Measurements from ENCODE around the gene STON1. TPM values are rescaled to one million over a fixed set of nuclear protein-coding genes. Genes with fewer than 3 reads are reported as not detected.

STON1 gene
- total RNA-seq, 1 experiment from 2014 or later = 1.7 TPM

DNA sequence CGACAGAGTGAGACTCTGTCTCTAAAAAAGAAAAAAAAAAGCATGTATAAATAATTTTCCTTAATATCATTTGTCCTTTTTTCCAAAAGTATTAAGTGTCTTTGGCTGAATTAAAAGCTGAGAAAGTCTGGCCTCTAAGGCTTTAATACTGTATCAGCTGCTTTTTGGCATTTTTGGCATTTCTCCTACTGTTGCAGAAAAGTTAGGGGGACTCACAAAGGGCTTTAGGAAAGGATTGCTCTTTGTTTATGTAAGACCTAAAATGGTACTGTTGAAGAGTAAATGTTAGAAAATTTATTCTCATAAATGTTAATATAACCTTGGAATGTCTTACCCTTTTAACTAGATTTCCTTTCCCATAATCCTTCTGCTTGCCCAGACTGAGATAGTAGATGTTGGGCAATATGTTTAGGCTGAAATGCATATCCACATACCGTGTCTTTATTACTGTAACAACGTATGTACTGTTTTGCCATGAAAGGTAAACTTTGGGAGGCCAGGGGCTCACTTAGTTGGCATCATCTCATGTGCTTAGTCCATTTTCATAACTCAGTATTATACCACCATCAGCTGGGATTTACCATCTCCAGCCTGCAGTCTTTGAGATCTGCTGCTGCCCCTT is 18.0 kb upstream of the STON1 start:
- H3K4me1 ChIP-seq (replicated peaks; ENCODE audit: insufficient read depth) = peaks cover 9% of the 10 kb centered on the region; the same call in 1 of the 2 replicates
- H3K27me3 ChIP-seq (ENCODE audit: insufficient read depth, low read depth) = no peaks in the 10 kb centered on the region
- CTCF ChIA-PET = no interaction called here
- no peak overlapping the region for H3K4me2 ChIP-seq
- no TSS peak for BruUV-seq (replicated peaks)
- H3K4me3 ChIP-seq = no peak overlapping the region
- TF ChIP-seq, protein P1, sequence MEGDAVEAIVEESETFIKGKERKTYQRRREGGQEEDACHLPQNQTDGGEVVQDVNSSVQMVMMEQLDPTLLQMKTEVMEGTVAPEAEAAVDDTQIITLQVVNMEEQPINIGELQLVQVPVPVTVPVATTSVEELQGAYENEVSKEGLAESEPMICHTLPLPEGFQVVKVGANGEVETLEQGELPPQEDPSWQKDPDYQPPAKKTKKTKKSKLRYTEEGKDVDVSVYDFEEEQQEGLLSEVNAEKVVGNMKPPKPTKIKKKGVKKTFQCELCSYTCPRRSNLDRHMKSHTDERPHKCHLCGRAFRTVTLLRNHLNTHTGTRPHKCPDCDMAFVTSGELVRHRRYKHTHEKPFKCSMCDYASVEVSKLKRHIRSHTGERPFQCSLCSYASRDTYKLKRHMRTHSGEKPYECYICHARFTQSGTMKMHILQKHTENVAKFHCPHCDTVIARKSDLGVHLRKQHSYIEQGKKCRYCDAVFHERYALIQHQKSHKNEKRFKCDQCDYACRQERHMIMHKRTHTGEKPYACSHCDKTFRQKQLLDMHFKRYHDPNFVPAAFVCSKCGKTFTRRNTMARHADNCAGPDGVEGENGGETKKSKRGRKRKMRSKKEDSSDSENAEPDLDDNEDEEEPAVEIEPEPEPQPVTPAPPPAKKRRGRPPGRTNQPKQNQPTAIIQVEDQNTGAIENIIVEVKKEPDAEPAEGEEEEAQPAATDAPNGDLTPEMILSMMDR (conservative IDR thresholded peaks at IDR 0.05) = no peak
- no peak for TF ChIP-seq EZH2 (IDR thresholded peaks at IDR 0.05; ENCODE audit: low read depth)
- POLR2A ChIA-PET (ENCODE audit: unreplicated experiment) = interaction anchor here (0.6 kb wide), 2 partner anchors 12 to 138 kb away, joined by 3 to 18 read pairs; no protein-coding TSS in a partner anchor
- no peak for DNase-seq
- no peaks in the 10 kb centered on the region for H3K9me2 ChIP-seq (ENCODE audit: insufficient read depth)
- no peaks in the 10 kb centered on the region for H3K9me3 ChIP-seq (ENCODE audit: insufficient read depth, low read depth)
- H3F3A ChIP-seq (ENCODE audit: insufficient read depth, low read depth) = no peaks in the 10 kb centered on the region; the same call in 1 of the 2 replicates
- no peaks in the 10 kb centered on the region; the same call in 1 of the 2 replicates for H4K20me1 ChIP-seq (ENCODE audit: insufficient read depth)
- H3K36me3 ChIP-seq (ENCODE audit: low read depth) = peaks cover 25% of the 10 kb centered on the region
- H3K79me2 ChIP-seq (ENCODE audit: low read depth) = no peaks in the 10 kb centered on the region
- no peak overlapping the region for H2AFZ ChIP-seq
- no peak overlapping the region for H3K27ac ChIP-seq
- intact Hi-C loops (cut with micrococcal nuclease; ENCODE audit: unreplicated experiment) = no loop called here

DNA sequence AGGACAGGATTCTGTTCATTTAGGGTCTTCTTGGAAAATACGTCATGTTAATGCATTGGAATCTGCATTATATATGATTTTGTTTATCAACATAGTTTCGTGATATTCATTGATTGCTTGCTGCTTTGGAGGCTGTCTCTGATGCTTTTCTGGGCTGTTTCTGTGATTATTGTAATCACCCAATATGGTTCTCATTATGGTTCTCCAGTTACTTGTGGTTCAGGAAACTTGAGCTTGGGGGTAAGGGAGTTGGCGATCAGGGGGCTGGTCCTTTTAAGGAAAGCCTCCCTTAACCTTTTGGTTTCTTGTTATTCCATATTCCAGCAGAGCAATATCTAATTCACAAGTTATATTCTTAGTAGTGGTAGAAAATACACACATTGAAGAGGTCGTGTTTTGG is 17.4 kb upstream of the STON1 start:
- TF ChIP-seq EZH2 (IDR thresholded peaks at IDR 0.05; ENCODE audit: low read depth) = no peak
- TF ChIP-seq, protein P1 (conservative IDR thresholded peaks at IDR 0.05) = no peak
- no peak for DNase-seq
- Histone ChIP-seq H3K79me2 (ENCODE audit: low read depth) (no peaks in the 10 kb centered on the region), H3K9me2 (ENCODE audit: insufficient read depth) (no peaks in the 10 kb centered on the region), H3K4me2 (no peak overlapping the region), H3K36me3 (ENCODE audit: low read depth) (peaks cover 25% of the 10 kb centered on the region), H4K20me1 (ENCODE audit: insufficient read depth) (no peaks in the 10 kb centered on the region; the same call in 1 of the 2 replicates), H3K9me3 (ENCODE audit: insufficient read depth, low read depth) (no peaks in the 10 kb centered on the region), H3K27me3 (ENCODE audit: insufficient read depth, low read depth) (no peaks in the 10 kb centered on the region), H3K4me3 (no peak overlapping the region), H3K4me1 (replicated peaks; ENCODE audit: insufficient read depth) (peaks cover 9% of the 10 kb centered on the region; the same call in 1 of the 2 replicates), H3K27ac (no peak overlapping the region), H2AFZ (no peak overlapping the region), H3F3A (ENCODE audit: insufficient read depth, low read depth) (no peaks in the 10 kb centered on the region; the same call in 1 of the 2 replicates)
- ChIA-PET CTCF (no interaction called here), POLR2A (ENCODE audit: unreplicated experiment) (no interaction called here)
- intact Hi-C loops (cut with micrococcal nuclease; ENCODE audit: unreplicated experiment) = no loop called here
- BruUV-seq (replicated peaks) = no TSS peak

DNA sequence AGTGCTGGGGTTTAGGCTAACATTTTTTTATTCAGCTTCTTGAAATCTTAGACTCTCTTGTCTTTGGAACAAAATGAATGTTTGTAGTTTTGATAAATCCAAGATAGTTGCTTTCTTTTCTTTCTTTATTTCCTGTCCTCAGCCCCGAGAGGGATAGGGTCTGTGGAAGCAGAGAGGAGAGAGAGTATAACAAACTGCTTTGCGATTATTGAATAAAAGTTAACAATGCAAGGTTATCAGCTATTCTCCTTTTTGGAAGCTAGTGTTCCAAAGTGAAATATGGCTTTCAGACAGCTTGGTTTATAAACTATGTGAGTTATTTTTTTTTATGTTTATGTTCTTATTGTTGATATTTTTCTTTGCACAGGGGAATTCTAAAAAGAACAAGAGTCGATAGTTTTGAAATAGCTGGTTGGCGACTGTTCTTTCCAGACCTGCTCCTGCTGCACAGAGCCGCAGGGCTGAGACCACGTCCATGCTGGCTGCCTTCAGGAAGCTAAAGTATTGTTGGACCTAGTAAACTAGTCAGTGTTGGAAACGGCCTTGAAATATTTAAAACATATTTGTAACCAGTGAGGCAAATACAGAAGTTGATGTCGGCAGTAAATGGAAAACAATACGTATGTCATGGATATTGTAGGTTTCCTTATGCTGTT is 15.5 kb upstream of the STON1 start:
- H3K79me2 ChIP-seq (ENCODE audit: low read depth) = no peaks in the 10 kb centered on the region
- ChIA-PET CTCF (no interaction called here), POLR2A (ENCODE audit: unreplicated experiment) (no interaction called here)
- no peaks in the 10 kb centered on the region for H3K9me3 ChIP-seq (ENCODE audit: insufficient read depth, low read depth)
- no peak overlapping the region for H3K27ac ChIP-seq
- no peaks in the 10 kb centered on the region for H3K9me2 ChIP-seq (ENCODE audit: insufficient read depth)
- no peak overlapping the region for H2AFZ ChIP-seq
- no peaks in the 10 kb centered on the region for H3K4me1 ChIP-seq (replicated peaks; ENCODE audit: insufficient read depth)
- no peaks in the 10 kb centered on the region for H3K27me3 ChIP-seq (ENCODE audit: insufficient read depth, low read depth)
- no peak overlapping the region for H3K4me2 ChIP-seq
- no peak for DNase-seq
- intact Hi-C loops (cut with micrococcal nuclease; ENCODE audit: unreplicated experiment) = no loop called here
- H3K36me3 ChIP-seq (ENCODE audit: low read depth) = peaks cover 11% of the 10 kb centered on the region
- TF ChIP-seq, protein P1 (conservative IDR thresholded peaks at IDR 0.05) = no peak
- TF ChIP-seq EZH2 (IDR thresholded peaks at IDR 0.05; ENCODE audit: low read depth) = no peak
- no peak overlapping the region for H3K4me3 ChIP-seq
- H3F3A ChIP-seq (ENCODE audit: insufficient read depth, low read depth) = no peaks in the 10 kb centered on the region
- BruUV-seq (replicated peaks) = no TSS peak
- H4K20me1 ChIP-seq (ENCODE audit: insufficient read depth) = no peaks in the 10 kb centered on the region; the same call in 1 of the 2 replicates
